AG09309 (cell line): ENCODE data around the gene CPS1.

Experiments used
- DNase-seq: peaks from one replicate; pipeline ENCODE4 v3.0.0-alpha.2; 2010; ENCODE audit warnings: low read depth
- H3K4me3 ChIP-seq: 2 replicates; pipeline ENCODE4 v1.5.1; 2011; ENCODE audit warnings: mild to moderate bottlenecking, low read depth, low read length, moderate library complexity; ENCODE audit not compliant: control insufficient read depth
- TF ChIP-seq, protein P1 (sequence below): IDR thresholded peaks from 2 replicates; pipeline ENCODE4 v1.5.1; 2011; ENCODE audit warnings: mild to moderate bottlenecking, low read depth, low read length, inconsistent platforms; ENCODE audit not compliant: insufficient read depth, control insufficient read depth; ENCODE audit errors: missing control alignments

The CPS1 gene

DNA sequence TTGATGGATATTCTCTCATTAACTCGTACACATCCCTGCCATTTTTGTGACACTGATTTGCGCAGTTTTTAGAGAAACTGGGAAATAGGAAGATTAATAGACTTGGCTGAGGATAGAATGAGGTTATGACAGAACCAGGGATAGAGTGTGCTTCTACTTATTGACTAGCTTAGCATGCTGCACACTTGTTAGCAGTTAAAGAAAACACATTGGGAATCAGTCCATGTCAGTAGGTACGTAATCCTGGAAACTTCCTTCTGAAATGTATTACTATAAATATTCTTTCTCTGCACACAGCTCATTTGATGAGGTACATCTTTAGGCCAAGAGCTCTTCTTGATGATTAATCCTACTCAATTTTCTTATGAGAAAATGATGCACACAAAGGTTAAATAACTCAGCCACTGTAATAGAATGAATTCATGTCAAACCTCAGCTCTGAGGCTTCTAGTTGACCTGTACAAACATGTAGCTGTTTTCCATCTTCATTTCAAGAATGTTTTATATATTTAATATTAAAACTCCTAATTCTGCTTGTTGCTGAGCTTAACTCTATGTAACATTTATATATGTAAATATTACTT is 12.3 kb upstream of the CPS1 start:
- TF ChIP-seq, protein P1, sequence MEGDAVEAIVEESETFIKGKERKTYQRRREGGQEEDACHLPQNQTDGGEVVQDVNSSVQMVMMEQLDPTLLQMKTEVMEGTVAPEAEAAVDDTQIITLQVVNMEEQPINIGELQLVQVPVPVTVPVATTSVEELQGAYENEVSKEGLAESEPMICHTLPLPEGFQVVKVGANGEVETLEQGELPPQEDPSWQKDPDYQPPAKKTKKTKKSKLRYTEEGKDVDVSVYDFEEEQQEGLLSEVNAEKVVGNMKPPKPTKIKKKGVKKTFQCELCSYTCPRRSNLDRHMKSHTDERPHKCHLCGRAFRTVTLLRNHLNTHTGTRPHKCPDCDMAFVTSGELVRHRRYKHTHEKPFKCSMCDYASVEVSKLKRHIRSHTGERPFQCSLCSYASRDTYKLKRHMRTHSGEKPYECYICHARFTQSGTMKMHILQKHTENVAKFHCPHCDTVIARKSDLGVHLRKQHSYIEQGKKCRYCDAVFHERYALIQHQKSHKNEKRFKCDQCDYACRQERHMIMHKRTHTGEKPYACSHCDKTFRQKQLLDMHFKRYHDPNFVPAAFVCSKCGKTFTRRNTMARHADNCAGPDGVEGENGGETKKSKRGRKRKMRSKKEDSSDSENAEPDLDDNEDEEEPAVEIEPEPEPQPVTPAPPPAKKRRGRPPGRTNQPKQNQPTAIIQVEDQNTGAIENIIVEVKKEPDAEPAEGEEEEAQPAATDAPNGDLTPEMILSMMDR: no peak
- H3K4me3 ChIP-seq: no peak overlapping the region
- no peak for DNase-seq

DNA sequence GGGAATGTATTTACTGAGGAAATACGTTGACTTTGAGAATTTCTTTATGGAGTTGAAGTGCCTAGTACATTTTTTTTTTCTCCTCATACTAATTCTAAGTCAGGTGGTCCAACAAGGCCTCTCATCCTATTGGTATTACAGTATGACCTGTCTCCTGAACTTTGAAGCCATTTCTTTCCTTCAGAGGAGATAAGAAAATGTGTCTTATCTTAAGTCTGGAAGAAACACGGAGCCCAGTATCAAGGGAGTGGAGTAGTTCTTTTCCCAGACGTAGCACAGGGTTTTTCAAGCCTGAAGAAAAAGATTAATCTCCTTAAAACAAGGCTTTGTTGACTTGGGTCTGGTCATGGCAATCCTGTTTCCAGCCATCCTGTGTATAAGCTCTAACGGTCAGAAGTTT is 11.6 kb upstream of the CPS1 start:
- TF ChIP-seq, protein P1: no peak
- H3K4me3 ChIP-seq: no peak overlapping the region
- DNase-seq: no peak

DNA sequence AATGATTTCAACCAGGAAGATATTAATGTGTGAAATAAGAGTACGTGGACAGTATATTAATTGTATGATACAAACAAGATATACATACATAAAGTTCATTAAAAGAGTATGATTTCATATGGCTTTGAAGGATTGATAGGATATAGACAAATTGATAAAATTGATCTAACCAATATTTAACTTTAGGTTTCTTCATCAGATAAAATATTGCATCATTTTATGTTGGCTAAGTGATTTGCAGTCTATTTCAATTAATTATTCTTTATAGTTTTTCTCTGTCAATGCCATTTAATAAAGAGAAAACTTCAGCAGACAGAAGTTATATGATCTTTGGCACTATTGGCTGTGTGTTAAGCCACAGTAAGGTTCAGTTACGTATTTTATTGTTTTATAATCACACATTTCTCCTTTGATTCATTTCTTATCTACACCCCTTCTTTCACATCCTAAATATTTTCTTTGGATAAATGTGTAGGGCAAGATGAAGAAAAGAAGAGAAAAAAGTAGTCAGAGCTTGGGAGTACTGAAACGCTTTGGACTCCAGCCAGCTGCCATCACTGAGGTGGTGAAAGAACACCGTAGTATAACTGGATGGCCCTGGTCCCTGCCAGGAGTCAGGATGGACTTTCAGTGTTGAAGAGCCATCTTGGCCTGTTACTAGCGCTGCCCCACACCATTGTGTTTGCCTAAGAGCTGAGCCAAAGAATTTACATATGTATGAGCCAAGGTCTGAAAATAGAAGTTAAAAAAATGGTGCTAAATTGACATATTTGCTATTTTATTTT is 9.8 kb upstream of the CPS1 start:
- TF ChIP-seq, protein P1: no peak
- no peak overlapping the region for H3K4me3 ChIP-seq
- DNase-seq: no peak

DNA sequence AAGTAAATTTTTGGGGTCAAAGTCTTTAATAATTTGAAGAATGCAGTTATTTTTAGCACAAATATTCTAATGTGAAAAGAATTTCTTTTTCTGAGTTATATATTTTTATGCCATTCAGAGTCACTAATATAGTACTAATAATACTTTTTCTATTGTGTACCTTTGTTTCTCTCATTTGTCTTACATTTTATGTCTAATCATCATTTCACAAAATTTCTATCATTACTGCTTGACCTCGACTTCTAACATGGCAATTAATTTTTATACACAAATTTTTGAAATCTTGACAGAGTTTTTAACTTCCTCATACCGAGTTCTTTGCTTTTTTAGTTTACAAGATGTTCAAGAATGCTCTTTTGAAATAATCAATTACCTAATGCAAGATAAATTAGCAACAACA is 8.4 kb upstream of the CPS1 start:
- no peak for DNase-seq
- TF ChIP-seq, protein P1: no peak
- H3K4me3 ChIP-seq: no peak overlapping the region

DNA sequence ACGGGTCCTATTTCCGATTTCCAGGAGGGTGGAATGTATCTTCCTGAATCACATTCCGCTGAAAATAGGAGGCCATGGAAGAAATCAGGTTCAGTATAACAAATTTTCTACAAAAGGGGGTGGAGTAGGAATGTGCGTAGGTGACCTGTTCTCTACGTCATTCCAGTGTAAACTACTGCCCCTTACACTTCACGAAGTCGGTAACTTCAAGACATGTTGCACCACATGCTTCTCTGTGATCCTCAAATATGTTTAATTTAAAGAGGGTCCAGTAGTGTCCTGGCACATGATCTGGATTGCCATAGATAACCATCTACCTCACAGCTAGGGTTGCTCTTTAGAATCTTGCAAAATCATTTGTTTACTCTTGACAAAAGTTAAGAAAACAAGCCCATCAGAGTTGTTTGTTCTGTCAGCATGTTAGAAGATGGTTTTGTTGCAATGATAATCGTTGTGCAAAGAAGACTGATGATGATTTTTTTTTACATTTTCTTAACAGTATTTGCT is 7.5 kb upstream of the CPS1 start:
- TF ChIP-seq, protein P1: no peak
- no peak overlapping the region for H3K4me3 ChIP-seq
- DNase-seq: no peak

DNA sequence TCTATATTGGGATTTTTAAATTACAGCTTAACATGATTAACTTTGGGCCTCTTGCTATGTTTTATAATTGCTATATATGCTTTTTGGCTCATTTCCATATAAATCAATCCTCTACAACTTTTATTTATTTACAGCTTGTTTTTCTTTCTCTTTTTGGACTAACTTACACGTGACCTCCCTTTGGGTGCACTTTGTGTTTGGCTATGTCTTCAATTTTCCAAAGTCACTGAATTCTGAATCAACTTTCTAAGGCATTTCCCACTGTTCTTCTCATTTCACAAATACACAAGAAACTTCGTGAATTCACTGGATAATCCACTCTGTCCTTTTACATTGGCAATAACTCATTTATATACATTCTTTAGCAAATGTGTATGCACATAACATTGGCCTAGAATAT is 5.4 kb upstream of the CPS1 start:
- TF ChIP-seq, protein P1: no peak
- H3K4me3 ChIP-seq: no peak overlapping the region
- DNase-seq: no peak
